Stimulated activated CD4-positive, alpha-beta T cell treated with anti-CD3 and anti-CD28 coated beads, Interleukin-2, amount 100 ng/mL, for 24 hours (primary cell): Measurements from ENCODE around the gene UVRAG.

Experiments used
- DNase-seq, 2 donors: peaks; one replicate each; pipeline ENCODE4 v3.0.0-alpha.2; 2020

UVRAG gene

DNA sequence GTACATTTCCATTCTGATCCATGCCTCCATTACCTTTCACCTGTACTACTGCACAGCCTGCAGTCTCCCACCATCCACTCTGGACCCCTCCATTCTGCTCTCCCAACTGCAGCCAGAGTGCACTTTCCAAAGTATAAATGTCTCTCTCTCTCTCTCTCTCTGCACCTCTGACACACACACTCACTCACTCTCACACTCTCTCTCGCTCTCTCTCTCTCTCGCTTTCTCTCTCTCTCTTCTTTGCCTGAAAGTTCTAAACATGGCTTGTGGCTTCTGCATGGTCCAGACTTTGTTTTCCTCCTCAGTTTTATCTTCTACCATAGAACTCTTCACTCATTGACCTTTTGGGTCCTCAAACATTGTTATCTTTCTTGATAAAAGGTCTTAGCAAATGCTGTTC lies 314.7 kb downstream of the UVRAG start:
- DNase-seq, result no peak

GRCh38 chr11:76131142-76131541 lies 316.1 kb downstream of the UVRAG start:
- no peak for DNase-seq

DNA sequence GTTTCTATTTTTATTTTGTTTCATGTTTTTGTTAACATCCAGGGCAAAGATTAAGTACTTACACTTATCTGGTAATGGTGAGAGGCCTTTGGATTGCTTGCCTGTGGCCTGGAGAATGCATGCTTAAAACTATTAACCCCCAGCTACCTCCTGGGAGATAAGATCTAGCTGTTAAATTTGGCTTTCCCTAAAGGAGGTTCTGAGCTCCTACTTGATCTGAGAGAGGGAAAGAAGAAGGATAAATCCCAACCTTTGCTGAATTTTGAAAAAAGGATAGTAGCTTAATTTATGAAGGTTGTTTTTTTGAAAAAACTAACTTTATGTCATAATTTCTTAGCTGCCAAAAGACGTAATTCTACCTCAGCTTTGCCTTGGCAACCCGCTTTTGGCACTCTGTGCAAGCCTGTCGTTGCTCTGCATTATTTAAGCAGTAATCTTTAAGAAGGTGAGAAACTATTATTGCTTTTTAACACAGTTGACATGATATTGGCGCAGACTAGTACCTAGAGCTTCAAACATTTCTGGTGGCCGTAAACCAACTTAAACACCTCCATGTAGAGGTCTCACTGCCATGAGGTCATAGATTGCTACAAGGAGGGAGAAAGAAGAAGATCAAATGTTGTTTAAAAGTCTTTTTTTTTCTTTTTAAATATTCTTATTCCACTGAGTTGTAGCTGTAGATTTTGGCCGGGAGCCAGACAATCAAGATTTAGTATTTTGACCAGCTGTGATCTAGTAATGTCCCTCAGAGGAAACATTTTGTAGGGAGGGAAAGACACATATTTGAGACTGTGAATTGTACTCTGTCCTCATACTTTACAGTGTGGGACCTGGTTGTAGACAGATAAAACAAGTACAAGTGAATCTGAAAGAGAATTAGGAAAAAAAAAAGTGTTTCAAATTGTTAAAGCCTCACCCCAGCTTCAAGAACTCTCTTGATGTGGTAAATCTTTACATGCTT lies 316.9 kb downstream of the UVRAG start:
- DNase-seq, result no peak

DNA sequence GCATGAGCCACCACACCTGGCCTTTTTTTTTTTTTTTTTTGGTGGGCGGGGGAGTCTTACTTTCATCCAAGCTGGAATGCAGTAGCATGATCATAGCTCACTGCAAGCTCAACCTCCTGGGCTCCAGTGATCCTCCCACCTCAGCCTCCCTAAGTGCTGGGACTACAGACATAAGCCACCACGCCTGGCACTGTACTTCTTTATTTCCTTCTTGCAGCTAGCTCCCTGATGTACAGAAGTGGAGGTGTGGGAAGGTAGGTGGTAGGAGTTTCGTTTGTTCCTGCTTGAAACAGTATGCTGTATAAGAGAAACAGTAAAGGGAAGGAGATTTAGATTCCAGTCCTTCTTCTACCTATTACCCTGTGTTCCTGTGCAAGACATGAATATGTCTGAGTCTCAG lies 319.2 kb downstream of the UVRAG start:
- no peak for DNase-seq

GRCh38 chr11:76135491-76135890 lies 320.5 kb downstream of the UVRAG start:
- no peak for DNase-seq

DNA sequence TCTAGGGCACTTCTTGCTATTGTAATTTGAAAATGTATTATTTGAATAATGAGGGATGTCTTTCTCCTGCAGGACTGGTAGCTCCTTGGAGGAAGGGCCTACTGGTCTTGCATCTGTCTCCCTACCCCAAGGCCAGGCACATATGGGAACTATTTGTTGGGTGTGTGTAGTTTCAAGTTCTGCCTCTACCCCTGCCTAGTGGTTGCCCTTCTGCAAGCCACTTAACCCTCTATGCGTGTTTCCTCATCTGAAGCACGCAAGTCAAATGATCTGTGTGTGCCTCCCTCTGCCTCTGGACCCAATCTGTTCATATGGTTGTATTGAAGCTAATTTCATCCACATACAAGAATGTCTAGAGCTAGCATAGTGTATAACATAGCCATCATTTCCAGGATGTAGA lies 324.3 kb downstream of the UVRAG start:
- no peak for DNase-seq

DNA sequence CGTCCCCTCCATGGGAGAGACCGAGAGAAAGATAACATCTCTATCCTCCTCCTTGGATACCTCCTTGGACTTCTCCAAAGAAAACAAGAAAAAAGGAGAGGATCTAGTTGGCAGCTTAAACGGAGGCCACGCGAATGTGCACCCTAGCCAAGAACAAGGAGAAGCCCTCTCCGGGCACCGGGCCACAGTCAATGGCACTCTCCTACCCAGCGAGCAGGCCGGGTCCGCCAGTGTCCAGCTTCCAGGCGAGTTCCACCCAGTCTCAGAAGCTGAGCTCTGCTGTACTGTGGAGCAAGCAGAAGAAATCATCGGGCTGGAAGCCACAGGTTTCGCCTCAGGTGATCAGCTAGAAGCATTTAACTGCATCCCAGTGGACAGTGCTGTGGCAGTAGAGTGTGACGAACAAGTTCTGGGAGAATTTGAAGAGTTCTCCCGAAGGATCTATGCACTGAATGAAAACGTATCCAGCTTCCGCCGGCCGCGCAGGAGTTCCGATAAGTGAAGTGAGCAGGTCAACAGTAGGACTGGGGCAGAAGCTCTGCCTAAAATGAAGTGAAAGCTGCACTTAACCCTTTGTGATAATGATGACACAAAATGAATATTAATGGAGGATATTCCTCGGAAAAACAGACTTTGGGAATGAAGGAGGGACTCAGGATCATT lies 326.0 kb downstream of the UVRAG start:
- DNase-seq, result no peak

DNA sequence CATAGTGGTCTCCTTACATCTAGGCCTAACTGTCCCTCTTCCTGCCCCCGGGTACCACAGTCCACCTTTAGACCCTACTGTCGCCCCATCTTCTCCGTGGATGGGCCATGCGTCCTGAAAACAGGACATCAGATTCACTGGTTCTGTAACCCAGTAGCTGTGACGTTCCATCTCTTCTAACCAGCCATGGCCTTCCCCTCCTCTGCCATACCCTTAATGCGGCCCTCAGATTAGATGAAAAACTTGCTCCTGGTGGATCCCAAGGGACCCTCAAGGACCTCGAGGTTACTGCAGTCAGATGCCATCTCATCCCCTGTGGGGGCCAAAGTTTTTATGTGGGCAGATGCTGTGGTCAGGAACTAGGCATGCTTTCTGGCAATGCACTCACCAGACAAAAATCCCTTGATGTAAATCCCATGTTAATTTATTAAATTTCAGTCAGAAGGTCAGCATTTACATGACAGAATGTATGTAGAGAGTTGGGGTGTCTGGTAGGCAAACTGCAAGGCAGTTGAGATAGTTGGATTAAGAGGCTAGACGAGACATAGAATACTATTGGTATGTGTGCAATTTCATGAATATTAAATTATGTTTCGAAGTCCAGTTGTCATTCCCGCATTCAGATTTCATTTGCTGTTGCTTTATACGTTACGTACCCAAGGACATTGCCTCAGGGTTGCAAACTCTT lies 327.0 kb downstream of the UVRAG start:
- no peak for DNase-seq

- DNase-seq, result no peak
Observed at GRCh38 chr11:76143274-76143673, 328.3 kb downstream of the UVRAG start.

GRCh38 chr11:76147106-76147740 lies 332.2 kb downstream of the UVRAG start:
- DNase-seq, result no peak

DNA sequence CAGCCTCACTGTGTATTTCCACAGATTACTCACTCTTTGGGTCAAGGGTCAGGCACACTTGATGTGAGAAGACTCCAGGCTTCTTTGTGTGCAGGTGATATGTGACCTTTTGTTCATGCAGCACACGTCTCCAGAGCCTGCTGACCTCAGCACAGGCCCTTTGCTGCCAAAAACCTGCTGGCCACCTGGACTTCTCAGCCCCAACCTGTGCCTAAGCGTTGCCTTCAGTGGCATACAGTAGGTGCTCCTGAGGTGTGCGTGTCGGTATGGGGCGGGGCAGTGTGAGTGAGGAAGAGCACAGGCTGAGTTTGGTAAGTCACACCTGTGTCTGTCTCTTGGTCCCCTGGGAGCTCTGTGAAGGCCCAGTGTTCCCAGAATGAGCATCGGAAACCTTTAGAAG lies 333.2 kb downstream of the UVRAG start:
- no peak for DNase-seq

GRCh38 chr11:76148941-76149613 lies 334.1 kb downstream of the UVRAG start:
- no peak for DNase-seq

DNA sequence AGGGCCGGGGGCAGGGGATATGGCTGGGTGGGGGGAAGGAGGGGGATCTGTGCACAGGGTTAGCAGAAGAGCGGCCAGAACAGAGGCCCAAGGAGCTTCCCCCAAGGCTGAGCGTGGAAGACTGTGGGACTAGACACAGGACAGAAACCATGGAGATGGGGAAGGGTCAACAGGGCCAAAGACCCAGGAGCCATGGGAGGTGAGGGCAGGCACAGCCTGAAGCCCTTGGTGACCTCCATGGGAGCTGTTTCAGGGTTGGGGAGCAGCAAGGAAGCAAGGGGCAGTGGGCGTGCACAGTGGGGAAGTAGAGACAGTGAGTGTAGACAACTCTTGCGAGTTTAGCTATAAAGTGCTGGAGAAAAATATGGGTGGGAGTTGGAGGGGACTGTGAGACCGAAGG lies 334.7 kb downstream of the UVRAG start:
- DNase-seq, result no peak

DNA sequence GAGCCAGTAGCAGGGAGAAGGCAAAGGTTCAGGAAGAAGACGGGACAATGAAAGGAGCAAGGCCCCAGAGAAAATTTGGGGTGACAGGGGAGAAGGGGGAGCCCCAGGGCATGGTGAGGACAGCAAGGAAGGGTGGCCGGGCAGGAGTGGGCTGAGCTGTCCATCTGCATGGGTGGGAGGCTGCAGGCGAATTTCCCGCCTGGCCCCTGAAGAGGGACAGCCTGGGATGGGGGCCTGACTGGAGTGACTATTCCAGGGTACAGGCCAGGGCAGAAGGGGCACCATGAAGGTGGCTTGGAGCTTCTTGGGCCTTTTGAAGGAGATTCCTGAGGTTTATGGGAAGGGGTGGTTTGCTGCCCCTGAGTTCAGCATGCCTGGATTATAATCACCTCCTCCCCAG lies 335.1 kb downstream of the UVRAG start:
- no peak for DNase-seq

DNA sequence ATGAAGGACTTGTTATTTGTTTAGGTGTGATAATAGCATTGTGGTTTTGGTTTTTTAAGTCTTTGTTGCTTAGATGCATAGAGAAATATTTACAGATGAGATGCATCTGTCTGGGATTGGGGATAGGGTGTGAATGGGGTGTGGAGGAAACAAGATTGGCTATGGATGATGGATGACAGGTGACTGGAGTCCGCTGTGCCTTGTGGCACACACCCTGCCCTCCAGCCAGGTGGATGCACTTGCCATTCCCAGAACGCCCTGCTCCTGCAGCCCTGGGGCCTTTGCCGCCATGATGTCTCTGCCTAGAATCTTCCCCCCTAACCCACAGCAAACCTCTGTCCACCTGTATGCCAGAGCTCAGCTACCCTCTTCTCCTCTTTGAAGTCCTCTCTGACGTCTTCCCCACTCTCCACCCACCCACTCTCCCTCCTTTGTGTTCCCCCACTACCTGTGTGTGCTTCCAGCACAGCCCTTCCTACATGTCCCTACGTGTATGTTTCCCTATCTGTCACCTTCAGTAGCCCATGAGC lies 336.6 kb downstream of the UVRAG start:
- no peak for DNase-seq

GRCh38 chr11:76152086-76152681 lies 337.2 kb downstream of the UVRAG start:
- DNase-seq, result peak; percentile 89 to 94

GRCh38 chr11:76152741-76153570 lies 337.9 kb downstream of the UVRAG start:
- DNase-seq, result no peak

- DNase-seq, result no peak
Observed at GRCh38 chr11:76153571-76153923, 338.5 kb downstream of the UVRAG start.

DNA sequence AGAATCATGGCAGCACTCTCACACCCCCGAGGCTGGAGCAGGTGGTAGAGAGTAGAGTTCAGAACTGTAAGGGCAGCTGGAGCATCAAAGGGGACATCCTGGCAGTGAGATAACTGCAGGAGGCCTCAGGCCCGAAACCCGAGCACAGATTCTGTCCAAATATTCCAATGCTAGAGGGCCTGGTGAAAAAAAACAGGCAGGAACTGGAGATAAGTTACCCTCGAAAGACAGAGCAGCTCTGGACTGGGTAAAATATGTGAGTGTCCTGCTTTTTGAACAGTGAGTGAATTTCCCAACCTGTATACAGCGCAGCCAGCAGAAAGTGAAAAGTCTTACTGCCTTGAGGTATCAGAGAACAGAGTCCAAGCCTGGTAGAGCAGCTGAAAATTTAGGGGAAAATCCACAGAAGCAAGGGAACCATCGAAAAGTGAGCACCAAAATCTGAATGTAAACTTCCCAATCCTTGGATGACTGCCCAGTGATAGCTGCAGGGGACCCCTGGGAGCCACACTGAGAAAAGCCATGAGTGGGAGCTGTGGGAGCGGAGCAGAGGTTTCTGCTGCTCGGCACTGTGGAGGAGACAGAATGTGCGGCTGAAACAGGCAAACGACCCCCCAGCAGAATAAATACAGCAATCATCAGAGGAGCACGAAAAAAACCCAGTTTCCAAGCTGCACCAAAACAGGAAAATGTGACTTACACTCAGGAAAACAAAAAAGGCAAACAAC lies 340.7 kb downstream of the UVRAG start:
- no peak for DNase-seq

- DNase-seq, result no peak
Observed at GRCh38 chr11:76156971-76157427, 342.0 kb downstream of the UVRAG start.
